ENCODE measurements around the gene SREBF2. TPM values are rescaled to one million over a fixed set of nuclear protein-coding genes. Genes with fewer than 3 reads are reported as not detected.

SREBF2 gene
- total RNA-seq, 1 experiment from 2014 or later, result 129 TPM

DNA sequence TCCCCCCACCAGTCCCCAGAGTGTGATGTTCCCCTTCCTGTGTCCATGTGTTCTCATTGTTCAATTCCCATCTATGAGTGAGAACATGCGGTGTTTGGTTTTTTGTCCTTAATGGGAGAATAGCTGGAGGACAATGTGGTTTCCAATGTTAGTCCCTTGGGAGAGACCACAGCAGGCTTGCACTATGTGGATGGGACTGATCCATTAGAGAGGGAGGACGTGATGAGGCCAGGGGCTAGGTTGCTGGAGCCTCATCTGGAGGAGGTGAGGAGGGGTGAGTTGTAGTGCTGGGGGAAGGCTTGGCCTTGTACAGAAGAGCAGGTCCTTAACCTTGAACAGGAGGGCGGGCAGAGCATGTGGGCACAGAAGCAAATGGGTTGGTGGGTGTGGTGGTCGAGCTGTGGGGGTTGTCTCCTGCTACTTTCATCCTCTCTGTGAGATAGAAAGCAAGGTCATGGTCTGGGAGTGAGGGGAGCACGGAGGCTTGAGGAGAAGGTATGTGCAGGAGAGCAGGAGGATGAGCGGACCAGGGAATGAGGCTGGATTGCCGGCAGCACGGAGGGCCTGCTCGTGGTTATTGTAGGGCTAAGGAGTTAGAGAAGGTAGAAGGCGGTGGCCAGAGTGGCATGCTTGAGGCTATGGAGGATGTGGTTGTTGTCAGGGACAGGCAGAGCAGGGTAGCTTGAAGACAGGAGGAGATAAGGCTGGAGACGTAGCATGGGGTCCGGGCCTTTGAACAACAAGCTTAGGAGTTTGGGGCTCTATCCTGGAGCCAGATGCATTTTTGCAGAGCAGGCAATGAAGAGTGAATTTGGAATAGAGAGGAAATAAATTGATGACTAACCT lies 11.2 kb upstream of the SREBF2 start:
- H3K9me3 ChIP-seq (ENCODE audit: control insufficient read depth in 1 of 2, insufficient read depth in 1 of 2, low read depth in 1 of 2, low read length in 2 of 2), result no peaks in the 10 kb centered on the region
- H3K4me3 ChIP-seq (replicated peaks in 1 of 2; ENCODE audit: low read depth in 1 of 2, low read length in 2 of 2), result no peak overlapping the region
- intact Hi-C loops (cut with micrococcal nuclease), result no loop called here
- no TSS peak for BruUV-seq (replicated peaks)
- RAD21 ChIA-PET (ENCODE audit: low non-redundant PET in 1 of 2, low total read pairs in 2 of 2, uncharacterized antibody in 2 of 2, unreplicated experiment in 2 of 2), result interaction anchor here in 1 of 2 experiments (1.1 kb wide), 1 partner anchor 124 kb away, joined by 4 read pairs; no protein-coding TSS in a partner anchor
- no peak overlapping the region for H3K9ac ChIP-seq (ENCODE audit: low read length)
- CTCF ChIA-PET, result interaction anchor here (0.6 to 1.4 kb wide), 6 partner anchors 11 to 622 kb away, joined by 3 to 7 read pairs (median 4); partner anchors contain the start of gene SREBF2
- H3K9me2 ChIP-seq (ENCODE audit: insufficient read depth), result no peaks in the 10 kb centered on the region
- H3K27ac ChIP-seq (ENCODE audit: low read depth, low read length), result no peak overlapping the region
- H3K27me3 ChIP-seq (ENCODE audit: insufficient read depth, low read length), result no peaks in the 10 kb centered on the region
- DNase-seq (ENCODE audit: low read depth, low spot score) (no peak), ATAC-seq (no peak)
- peaks cover 0 to 5% of the 10 kb centered on the region in 2 experiments; a peak in 3 of 4 replicates for H3K36me3 ChIP-seq (ENCODE audit: control insufficient read depth in 1 of 2, insufficient read depth in 2 of 2, low read length in 2 of 2)
- no peaks in the 10 kb centered on the region for H4K20me1 ChIP-seq (ENCODE audit: insufficient read depth)
- POLR2A ChIA-PET, result no interaction called here
- TF ChIP-seq ZFX (IDR thresholded peaks at IDR 0.05), result no peak
- no peak for TF ChIP-seq SRF (IDR thresholded peaks at IDR 0.05; ENCODE audit: low read depth)
- no peak for TF ChIP-seq ZNF274 (IDR thresholded peaks at IDR 0.05; ENCODE audit: low read depth, low read length)
- TF ChIP-seq, protein P1, sequence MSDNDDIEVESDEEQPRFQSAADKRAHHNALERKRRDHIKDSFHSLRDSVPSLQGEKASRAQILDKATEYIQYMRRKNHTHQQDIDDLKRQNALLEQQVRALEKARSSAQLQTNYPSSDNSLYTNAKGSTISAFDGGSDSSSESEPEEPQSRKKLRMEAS (IDR thresholded peaks at IDR 0.05), result no peak
- TF ChIP-seq POLR2A (IDR thresholded peaks at IDR 0.05; ENCODE audit: borderline replicate concordance, extremely low read depth, insufficient read depth, insufficient read length), result no peak
- TF ChIP-seq TCF7L2 (IDR thresholded peaks at IDR 0.05; ENCODE audit: borderline replicate concordance, extremely low read depth, insufficient read depth, insufficient read length), result no peak
- no peak for TF ChIP-seq EZH2 (IDR thresholded peaks at IDR 0.05)
- TF ChIP-seq EGR1 (IDR thresholded peaks at IDR 0.05; ENCODE audit: low read depth), result no peak
- no peak for TF ChIP-seq RAD21 (IDR thresholded peaks at IDR 0.05; ENCODE audit: low read depth)
- no peak for TF ChIP-seq SP1 (IDR thresholded peaks at IDR 0.05; ENCODE audit: low read depth)
- TF ChIP-seq POLR2AphosphoS5 (IDR thresholded peaks at IDR 0.05; ENCODE audit: low read depth, low read length), result no peak
- no peak for TF ChIP-seq ELF1 (IDR thresholded peaks at IDR 0.05; ENCODE audit: borderline replicate concordance, low read depth)
- TF ChIP-seq YY1 (IDR thresholded peaks at IDR 0.05; ENCODE audit: extremely low read depth, insufficient replicate concordance, low read depth, low read length), result no peak
- TF ChIP-seq CEBPB (IDR thresholded peaks at IDR 0.05; ENCODE audit: low read depth), result no peak
- TF ChIP-seq FOSL1 (IDR thresholded peaks at IDR 0.05; ENCODE audit: low read depth), result no peak
- TF ChIP-seq EZH2phosphoT487 (IDR thresholded peaks at IDR 0.05; ENCODE audit: borderline replicate concordance), result no peak
- TF ChIP-seq CBX3 (IDR thresholded peaks at IDR 0.05; ENCODE audit: low read depth), result no peak
- TF ChIP-seq, protein P2, sequence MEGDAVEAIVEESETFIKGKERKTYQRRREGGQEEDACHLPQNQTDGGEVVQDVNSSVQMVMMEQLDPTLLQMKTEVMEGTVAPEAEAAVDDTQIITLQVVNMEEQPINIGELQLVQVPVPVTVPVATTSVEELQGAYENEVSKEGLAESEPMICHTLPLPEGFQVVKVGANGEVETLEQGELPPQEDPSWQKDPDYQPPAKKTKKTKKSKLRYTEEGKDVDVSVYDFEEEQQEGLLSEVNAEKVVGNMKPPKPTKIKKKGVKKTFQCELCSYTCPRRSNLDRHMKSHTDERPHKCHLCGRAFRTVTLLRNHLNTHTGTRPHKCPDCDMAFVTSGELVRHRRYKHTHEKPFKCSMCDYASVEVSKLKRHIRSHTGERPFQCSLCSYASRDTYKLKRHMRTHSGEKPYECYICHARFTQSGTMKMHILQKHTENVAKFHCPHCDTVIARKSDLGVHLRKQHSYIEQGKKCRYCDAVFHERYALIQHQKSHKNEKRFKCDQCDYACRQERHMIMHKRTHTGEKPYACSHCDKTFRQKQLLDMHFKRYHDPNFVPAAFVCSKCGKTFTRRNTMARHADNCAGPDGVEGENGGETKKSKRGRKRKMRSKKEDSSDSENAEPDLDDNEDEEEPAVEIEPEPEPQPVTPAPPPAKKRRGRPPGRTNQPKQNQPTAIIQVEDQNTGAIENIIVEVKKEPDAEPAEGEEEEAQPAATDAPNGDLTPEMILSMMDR (IDR thresholded peaks at IDR 0.05 in 2 of 3, conservative IDR thresholded peaks at IDR 0.05 in 1 of 3; ENCODE audit: borderline replicate concordance in 1 of 3, insufficient read depth in 1 of 3, low read depth in 2 of 3, low read length in 2 of 3), result no peak
- no peak for TF ChIP-seq SIN3A (IDR thresholded peaks at IDR 0.05; ENCODE audit: low read depth)
- TF ChIP-seq, protein P3, sequence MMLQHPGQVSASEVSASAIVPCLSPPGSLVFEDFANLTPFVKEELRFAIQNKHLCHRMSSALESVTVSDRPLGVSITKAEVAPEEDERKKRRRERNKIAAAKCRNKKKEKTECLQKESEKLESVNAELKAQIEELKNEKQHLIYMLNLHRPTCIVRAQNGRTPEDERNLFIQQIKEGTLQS (IDR thresholded peaks at IDR 0.05), result no peak
- no peak overlapping the region for H2AFZ ChIP-seq (ENCODE audit: low read depth, low read length, poor library complexity, severe bottlenecking)
- H3K4me2 ChIP-seq (ENCODE audit: low read length), result peak overlapping the region; percentile 26; the same call in 1 of the 2 replicates
- peaks cover 5 to 10% of the 10 kb centered on the region in 2 experiments; a peak in 3 of 4 replicates for H3K4me1 ChIP-seq (ENCODE audit: control insufficient read depth in 1 of 2, insufficient read depth in 2 of 2, low read length in 2 of 2)
- peaks cover 4% of the 10 kb centered on the region; the same call in 1 of the 2 replicates for H3K79me2 ChIP-seq (ENCODE audit: insufficient read depth, low read length)
